ENCODE data around the gene CLDN19.

GRCh38 chr1:42748021-42748420 lies 8.0 kb upstream of the CLDN19 start:
- TF ChIP-seq CTCF (IDR thresholded peaks at IDR 0.05) (no peak), POLR2A (IDR thresholded peaks at IDR 0.05) (no peak)

Measured in heart left ventricle (tissue), 13 donors.